GM23338 (cell line): ENCODE results near the gene HDHD2.

ENCODE experiments used
- CTCF ChIP-seq, 2 experiments: fragments of 200-600 bp in 1 of 2; sonication (generic) in 1 of 2; conservative IDR thresholded peaks; 2 replicates each; pipeline versions ENCODE4 v1.5.1 to v1.6.1; 2016 to 2017; ENCODE audit warnings: antibody characterized with exemption in 2 of 2, low read depth in 2 of 2, mild to moderate bottlenecking in 2 of 2, moderate library complexity in 1 of 2
- EZH2 ChIP-seq: fragments of 200-600 bp; sonication (generic); IDR thresholded peaks from one replicate; pipeline ENCODE4 v1.8.0; 2017; ENCODE audit warnings: antibody characterized with exemption, mild to moderate bottlenecking, low read depth; ENCODE audit not compliant: unreplicated experiment
- EZH2phosphoT487 ChIP-seq: fragments of 200-600 bp; sonication (generic); IDR thresholded peaks from one replicate; pipeline ENCODE4 v1.8.1; 2018; ENCODE audit warnings: antibody characterized with exemption; ENCODE audit not compliant: unreplicated experiment
- JUNB ChIP-seq: IDR thresholded peaks from one replicate; pipeline ENCODE4 v1.6.1; 2016; ENCODE audit warnings: antibody characterized with exemption; ENCODE audit not compliant: unreplicated experiment
- NANOG ChIP-seq: IDR thresholded peaks from 2 replicates; pipeline ENCODE4 v1.6.1; 2016; ENCODE audit warnings: antibody characterized with exemption, borderline replicate concordance
- POLR2AphosphoS5 ChIP-seq: IDR thresholded peaks from 2 replicates; pipeline ENCODE4 v1.6.1; 2016; ENCODE audit warnings: antibody characterized with exemption, low read depth
- REST ChIP-seq: IDR thresholded peaks from one replicate; pipeline ENCODE4 v1.6.1; 2018; ENCODE audit warnings: antibody characterized with exemption; ENCODE audit not compliant: unreplicated experiment

GRCh38 chr18:47081578-47081977, 68.7 kb downstream of the HDHD2 start:
- TF ChIP-seq EZH2phosphoT487 (no peak), CTCF (conservative IDR thresholded peaks at IDR 0.05; ENCODE audit: low read depth in 2 of 2) (no peak), EZH2 (no peak), POLR2AphosphoS5 (no peak), NANOG (no peak), JUNB (no peak), REST (no peak)
